NCI-H526 treated with DMSO at 0.1 percent for 48 hours (cell line): Measurements from ENCODE around the gene ADCY2.

ENCODE experiments used
- DNase-seq: peaks from one replicate; lab custom pipeline; 2025; lab: John Stamatoyannopoulos, UW

Gene ADCY2

DNA sequence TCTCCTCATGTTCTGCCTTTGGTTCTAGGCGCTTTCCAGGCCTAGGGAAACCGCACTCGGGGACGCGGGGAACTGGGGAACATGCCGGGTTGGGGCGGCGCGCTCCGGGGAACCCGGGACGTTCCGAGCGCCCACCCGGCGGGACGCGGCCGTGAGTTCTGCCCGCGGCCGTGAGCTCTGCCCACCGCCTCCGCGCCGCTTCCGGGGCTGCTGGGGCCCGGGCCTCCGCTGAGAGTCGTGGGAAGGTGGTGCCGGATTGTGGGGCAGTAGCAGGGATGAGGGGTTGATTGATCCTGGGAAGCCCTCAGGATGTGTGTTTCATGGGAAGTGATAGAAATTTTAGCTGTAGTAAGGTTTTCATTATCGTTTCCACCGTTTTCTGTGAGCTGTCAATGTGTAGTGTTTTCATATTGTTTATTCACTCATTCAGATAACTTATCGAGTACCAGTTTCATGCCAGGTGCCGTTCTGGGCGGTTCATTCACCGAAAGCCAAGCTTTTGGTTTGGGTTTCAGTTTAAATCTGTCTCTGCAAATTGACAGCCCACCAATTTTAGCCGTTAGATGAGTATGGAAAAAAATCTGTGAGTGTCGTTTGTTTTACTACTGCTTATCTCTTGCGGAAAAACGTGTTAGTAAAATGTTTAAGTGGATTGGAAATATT, 473.7 kb downstream of the ADCY2 start:
- no peak for DNase-seq

- no peak for DNase-seq
These were observed 475.7 kb downstream of the ADCY2 start for GRCh38 chr5:7871653-7872052.

DNA sequence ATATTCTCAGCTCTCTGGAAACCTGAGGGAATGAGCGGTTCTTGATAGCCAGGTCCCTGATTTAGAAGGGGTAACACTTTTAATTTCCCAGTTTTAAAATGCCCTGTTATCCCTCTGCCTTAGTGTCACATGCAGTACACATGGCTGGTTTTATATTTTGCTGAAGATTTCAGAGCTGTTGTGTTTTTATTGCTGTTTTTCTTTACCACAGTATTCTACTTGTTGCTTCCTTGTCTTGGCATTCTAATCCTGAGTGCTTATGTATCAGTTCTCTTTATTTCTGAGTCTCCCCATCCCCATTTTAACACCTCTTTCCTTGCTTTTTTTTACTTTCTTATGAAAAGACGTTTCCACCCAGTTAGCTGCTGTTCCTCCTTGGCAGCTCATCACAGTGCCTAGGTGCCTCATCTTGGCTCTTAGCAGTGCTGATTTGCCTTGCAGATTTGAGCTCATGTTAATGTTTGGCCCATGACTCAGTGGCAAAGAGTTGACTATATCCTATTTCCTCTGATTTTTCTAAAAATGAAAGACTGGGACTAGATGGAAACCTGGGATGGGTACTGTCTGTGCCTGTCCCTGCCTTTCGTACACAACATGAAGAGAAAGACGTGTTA, 476.7 kb downstream of the ADCY2 start:
- DNase-seq: peak; percentile 67

DNA sequence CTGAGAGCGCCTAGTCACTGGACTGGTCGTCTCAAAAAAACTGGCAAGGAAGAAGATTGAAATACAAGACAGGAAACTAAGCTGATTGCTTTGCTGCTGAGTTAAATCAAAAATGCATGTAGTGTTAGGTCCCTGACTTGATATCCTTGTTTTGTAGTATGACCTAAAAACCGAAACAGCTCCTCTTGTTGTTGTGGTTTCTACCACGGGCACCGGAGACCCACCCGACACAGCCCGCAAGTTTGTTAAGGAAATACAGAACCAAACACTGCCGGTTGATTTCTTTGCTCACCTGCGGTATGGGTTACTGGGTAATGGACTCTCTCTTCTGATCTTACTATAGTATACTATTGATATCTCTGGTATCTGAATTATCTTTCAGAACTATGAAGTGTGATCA, 477.3 kb downstream of the ADCY2 start:
- DNase-seq: peak; percentile 59

- no peak for DNase-seq
These were observed 478.7 kb downstream of the ADCY2 start for GRCh38 chr5:7874639-7875038.

DNA sequence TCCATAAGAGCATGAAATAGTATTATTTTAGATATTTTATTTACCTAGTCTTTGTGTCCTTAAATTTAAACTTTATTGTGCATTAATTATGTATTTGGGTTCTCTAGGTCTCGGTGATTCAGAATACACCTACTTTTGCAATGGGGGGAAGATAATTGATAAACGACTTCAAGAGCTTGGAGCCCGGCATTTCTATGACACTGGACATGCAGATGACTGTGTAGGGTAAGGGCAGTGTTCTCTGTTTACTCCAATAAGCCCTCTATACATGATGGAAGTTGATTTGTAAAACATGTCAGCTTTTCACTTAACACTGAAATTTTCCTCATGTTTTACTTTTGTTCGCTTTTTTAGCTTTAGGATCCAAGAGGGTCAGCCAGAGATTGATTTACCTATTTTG, 479.2 kb downstream of the ADCY2 start:
- no peak for DNase-seq

- DNase-seq: no peak
These were observed 480.9 kb downstream of the ADCY2 start for GRCh38 chr5:7876867-7877266.

DNA sequence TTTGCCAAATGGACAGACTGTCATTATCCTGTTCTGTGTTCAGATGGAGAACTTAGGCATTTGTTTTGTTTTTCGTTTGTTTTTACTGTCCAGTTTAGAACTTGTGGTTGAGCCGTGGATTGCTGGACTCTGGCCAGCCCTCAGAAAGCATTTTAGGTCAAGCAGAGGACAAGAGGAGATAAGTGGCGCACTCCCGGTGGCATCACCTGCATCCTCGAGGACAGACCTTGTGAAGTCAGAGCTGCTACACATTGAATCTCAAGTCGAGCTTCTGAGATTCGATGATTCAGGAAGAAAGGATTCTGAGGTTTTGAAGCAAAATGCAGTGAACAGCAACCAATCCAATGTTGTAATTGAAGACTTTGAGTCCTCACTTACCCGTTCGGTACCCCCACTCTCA, 481.9 kb downstream of the ADCY2 start:
- no peak for DNase-seq

DNA sequence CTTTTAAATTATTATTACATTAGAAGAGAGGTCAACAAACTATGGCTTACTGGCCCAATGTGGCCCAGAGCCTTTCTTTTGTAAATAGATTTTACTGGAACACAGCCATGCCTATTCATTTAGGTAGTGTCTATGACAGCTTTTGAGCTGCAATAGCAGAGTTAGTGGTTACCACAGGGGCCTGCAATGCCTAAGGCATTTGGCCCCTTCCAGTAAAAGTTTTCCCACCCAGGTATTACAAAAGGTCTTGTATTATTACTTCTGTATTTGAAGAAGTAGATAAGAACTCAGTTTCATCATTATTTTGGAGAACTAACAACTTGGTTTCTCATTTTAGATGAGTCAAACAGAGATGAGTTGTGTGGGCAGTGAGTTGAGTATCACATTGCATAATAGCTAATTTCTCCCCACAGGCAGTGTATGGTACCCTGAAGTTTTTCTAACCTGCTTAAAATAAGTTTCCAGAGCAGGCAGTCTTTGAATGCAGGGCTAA, 482.5 kb downstream of the ADCY2 start:
- DNase-seq: no peak
